Activated naive CD8-positive, alpha-beta T cell treated with anti-CD3 and anti-CD28 coated beads, Interleukin-2, amount 50 U/mL, for 24 hours (primary cell): ENCODE data around the gene ZCCHC9.

Experiments used
- ATAC-seq: fragments of 150-1000 bp; cut with Tn5 transposase; one replicate; pipeline ENCODE4 v1.10.0; 2021
- DNase-seq: peaks from one replicate; pipeline ENCODE4 v3.0.0; 2021
- H3K27ac Mint-ChIP-seq: one replicate; pipeline ENCODE4 v1.8.0; 2021; ENCODE audit warnings: mild to moderate bottlenecking, mixed read lengths
- H3K27me3 Mint-ChIP-seq: one replicate; pipeline ENCODE4 v1.8.0; 2021; ENCODE audit warnings: mixed read lengths
- H3K36me3 Mint-ChIP-seq: one replicate; pipeline ENCODE4 v1.8.0; 2021; ENCODE audit warnings: low read depth, mixed read lengths
- H3K4me1 Mint-ChIP-seq: one replicate; pipeline ENCODE4 v1.8.0; 2021; ENCODE audit warnings: mixed read lengths
- H3K4me3 Mint-ChIP-seq: one replicate; pipeline ENCODE4 v1.8.0; 2021; ENCODE audit warnings: mild to moderate bottlenecking, moderate library complexity, mixed read lengths
- H3K9me3 Mint-ChIP-seq: one replicate; pipeline ENCODE4 v1.8.0; 2021; ENCODE audit warnings: mixed read lengths

The ZCCHC9 gene

DNA sequence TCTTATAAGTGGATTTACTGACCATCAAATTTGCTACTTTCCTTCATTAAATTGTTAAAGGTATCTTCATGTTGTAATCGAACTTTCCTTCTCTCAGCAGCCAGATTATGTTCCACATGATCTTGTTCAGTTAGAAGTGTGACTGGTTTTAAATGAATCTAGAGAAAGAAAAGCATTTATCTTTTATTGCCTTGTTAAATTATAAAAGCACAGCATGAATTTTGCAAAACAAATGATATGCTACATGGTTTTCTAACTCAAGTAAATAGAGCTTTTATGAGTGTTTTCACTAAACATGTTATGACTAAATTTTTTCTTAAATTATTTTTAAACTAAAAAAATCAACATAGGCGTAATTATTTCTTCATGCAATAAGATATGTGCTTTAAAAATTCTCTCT lies 58.5 kb downstream of the ZCCHC9 start:
- no peak for DNase-seq

GRCh38 chr5:81360640-81361039 lies 59.3 kb downstream of the ZCCHC9 start:
- DNase-seq (no peak), ATAC-seq (no peak)
- no peak overlapping the region for H3K27ac Mint-ChIP-seq
- no peaks in the 10 kb centered on the region for H3K9me3 Mint-ChIP-seq
- no peaks in the 10 kb centered on the region for H3K4me1 Mint-ChIP-seq
- H3K36me3 Mint-ChIP-seq: no peaks in the 10 kb centered on the region
- H3K27me3 Mint-ChIP-seq: no peaks in the 10 kb centered on the region
- H3K4me3 Mint-ChIP-seq: no peak overlapping the region

More for the DNA sequence above, 58.5 kb downstream of the ZCCHC9 start:
- Mint-ChIP-seq H3K4me1 (no peaks in the 10 kb centered on the region), H3K4me3 (no peak overlapping the region), H3K9me3 (no peaks in the 10 kb centered on the region), H3K27ac (no peak overlapping the region), H3K36me3 (no peaks in the 10 kb centered on the region), H3K27me3 (no peaks in the 10 kb centered on the region)
- no peak for ATAC-seq

DNA sequence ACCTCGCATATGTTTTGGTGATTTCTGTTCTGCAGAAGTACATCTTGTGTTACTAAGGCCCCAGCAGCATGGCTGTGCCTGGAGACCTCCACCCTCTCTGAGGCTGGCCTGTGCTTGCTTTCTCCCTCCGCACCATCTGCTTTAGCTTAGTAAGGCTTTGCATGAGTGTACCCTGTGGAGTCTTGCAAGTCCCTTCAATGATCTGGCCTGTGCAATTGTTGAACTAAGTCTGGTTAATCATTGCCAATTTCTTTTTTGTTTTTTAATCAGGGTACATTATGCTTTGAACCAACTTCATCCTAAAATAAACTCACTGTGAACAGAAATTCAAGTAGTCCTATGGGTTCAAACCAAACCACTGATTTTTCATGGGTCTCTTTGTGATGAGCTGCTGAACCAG lies 60.2 kb downstream of the ZCCHC9 start:
- Mint-ChIP-seq H3K27me3 (no peaks in the 10 kb centered on the region), H3K4me1 (no peaks in the 10 kb centered on the region), H3K36me3 (no peaks in the 10 kb centered on the region), H3K4me3 (no peak overlapping the region), H3K9me3 (no peaks in the 10 kb centered on the region), H3K27ac (no peak overlapping the region)
- DNase-seq (no peak), ATAC-seq (no peak)
